ENCODE measurements around the gene ESRRB.

Gene ESRRB

GRCh38 chr14:76420827-76421226 lies 44.9 kb downstream of the ESRRB start:
- Histone ChIP-seq H3K9ac (ENCODE audit: low read depth, low read length, poor library complexity, severe bottlenecking) (no peak overlapping the region), H3K27me3 (ENCODE audit: insufficient read depth, low read length, poor library complexity, severe bottlenecking) (no peaks in the 10 kb centered on the region), H3K4me3 (ENCODE audit: low read length, poor library complexity, severe bottlenecking) (no peak overlapping the region), H3K4me2 (ENCODE audit: low read depth, low read length, poor library complexity, severe bottlenecking) (no peak overlapping the region), H3K9me2 (replicated peaks; ENCODE audit: low read depth, low read length) (no peaks in the 10 kb centered on the region), H3K9me3 (ENCODE audit: insufficient read depth, low read depth, low read length) (no peaks in the 10 kb centered on the region), H3K36me3 (ENCODE audit: insufficient read depth, low read length) (no peaks in the 10 kb centered on the region), H4K20me1 (ENCODE audit: insufficient read depth, low read length, poor library complexity, severe bottlenecking) (no peaks in the 10 kb centered on the region), H2AFZ (ENCODE audit: low read length) (no peak overlapping the region), H3K4me1 (ENCODE audit: insufficient read depth, low read length, poor library complexity, severe bottlenecking) (no peaks in the 10 kb centered on the region), H3F3A (ENCODE audit: low read depth) (no peaks in the 10 kb centered on the region), H3K79me2 (ENCODE audit: insufficient read depth, low read length) (no peaks in the 10 kb centered on the region)
- TF ChIP-seq CTCF (conservative IDR thresholded peaks at IDR 0.05; ENCODE audit: low read length), result no peak
- no peak for TF ChIP-seq EZH2phosphoT487 (IDR thresholded peaks at IDR 0.05; ENCODE audit: borderline replicate concordance)

DNA sequence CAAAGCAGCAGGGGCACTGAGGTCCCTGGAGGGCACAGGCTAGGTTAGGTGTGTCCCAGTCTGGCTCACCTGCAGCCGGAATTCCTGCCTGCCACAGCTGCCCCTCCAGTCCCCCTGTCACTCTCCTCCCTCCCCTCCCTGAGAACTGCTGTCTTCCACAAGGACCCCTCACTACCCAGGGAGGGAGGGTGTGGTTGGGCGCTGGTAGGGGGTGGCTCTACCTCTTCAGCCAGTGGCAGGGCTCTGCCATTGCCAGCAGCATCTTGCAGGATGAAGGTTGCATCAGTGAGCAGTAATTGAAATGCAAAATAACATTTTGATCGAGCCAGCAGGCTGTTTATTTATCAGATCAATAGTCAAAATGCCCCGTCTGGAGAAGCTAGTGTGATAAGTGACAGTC lies 45.7 kb downstream of the ESRRB start:
- TF ChIP-seq EZH2phosphoT487 (IDR thresholded peaks at IDR 0.05; ENCODE audit: borderline replicate concordance), result no peak
- TF ChIP-seq CTCF (conservative IDR thresholded peaks at IDR 0.05; ENCODE audit: low read length), result no peak
- Histone ChIP-seq H3K9me2 (replicated peaks; ENCODE audit: low read depth, low read length) (no peaks in the 10 kb centered on the region), H3K4me1 (ENCODE audit: insufficient read depth, low read length, poor library complexity, severe bottlenecking) (no peaks in the 10 kb centered on the region), H3K9me3 (ENCODE audit: insufficient read depth, low read depth, low read length) (no peaks in the 10 kb centered on the region), H3K4me2 (ENCODE audit: low read depth, low read length, poor library complexity, severe bottlenecking) (no peak overlapping the region), H3K9ac (ENCODE audit: low read depth, low read length, poor library complexity, severe bottlenecking) (no peak overlapping the region), H3K27me3 (ENCODE audit: insufficient read depth, low read length, poor library complexity, severe bottlenecking) (no peaks in the 10 kb centered on the region), H3K36me3 (ENCODE audit: insufficient read depth, low read length) (no peaks in the 10 kb centered on the region), H3K4me3 (ENCODE audit: low read length, poor library complexity, severe bottlenecking) (no peak overlapping the region), H4K20me1 (ENCODE audit: insufficient read depth, low read length, poor library complexity, severe bottlenecking) (no peaks in the 10 kb centered on the region), H3K79me2 (ENCODE audit: insufficient read depth, low read length) (no peaks in the 10 kb centered on the region), H3F3A (ENCODE audit: low read depth) (no peaks in the 10 kb centered on the region), H2AFZ (ENCODE audit: low read length) (no peak overlapping the region)

- Histone ChIP-seq H3K4me2 (ENCODE audit: low read depth, low read length, poor library complexity, severe bottlenecking) (no peak overlapping the region), H3K4me1 (ENCODE audit: insufficient read depth, low read length, poor library complexity, severe bottlenecking) (no peaks in the 10 kb centered on the region), H3K79me2 (ENCODE audit: insufficient read depth, low read length) (no peaks in the 10 kb centered on the region), H3K27me3 (ENCODE audit: insufficient read depth, low read length, poor library complexity, severe bottlenecking) (no peaks in the 10 kb centered on the region), H2AFZ (ENCODE audit: low read length) (no peak overlapping the region), H3K36me3 (ENCODE audit: insufficient read depth, low read length) (no peaks in the 10 kb centered on the region), H3K9ac (ENCODE audit: low read depth, low read length, poor library complexity, severe bottlenecking) (no peak overlapping the region), H3K4me3 (ENCODE audit: low read length, poor library complexity, severe bottlenecking) (no peak overlapping the region), H4K20me1 (ENCODE audit: insufficient read depth, low read length, poor library complexity, severe bottlenecking) (no peaks in the 10 kb centered on the region), H3F3A (ENCODE audit: low read depth) (no peaks in the 10 kb centered on the region), H3K9me2 (replicated peaks; ENCODE audit: low read depth, low read length) (no peaks in the 10 kb centered on the region), H3K9me3 (ENCODE audit: insufficient read depth, low read depth, low read length) (no peaks in the 10 kb centered on the region)
- TF ChIP-seq CTCF (conservative IDR thresholded peaks at IDR 0.05; ENCODE audit: low read length) (no peak), EZH2phosphoT487 (IDR thresholded peaks at IDR 0.05; ENCODE audit: borderline replicate concordance) (no peak)
These were observed 46.7 kb downstream of the ESRRB start for GRCh38 chr14:76422662-76423061.
